ENCODE measurements around the gene PRRT4.

The PRRT4 gene

DNA sequence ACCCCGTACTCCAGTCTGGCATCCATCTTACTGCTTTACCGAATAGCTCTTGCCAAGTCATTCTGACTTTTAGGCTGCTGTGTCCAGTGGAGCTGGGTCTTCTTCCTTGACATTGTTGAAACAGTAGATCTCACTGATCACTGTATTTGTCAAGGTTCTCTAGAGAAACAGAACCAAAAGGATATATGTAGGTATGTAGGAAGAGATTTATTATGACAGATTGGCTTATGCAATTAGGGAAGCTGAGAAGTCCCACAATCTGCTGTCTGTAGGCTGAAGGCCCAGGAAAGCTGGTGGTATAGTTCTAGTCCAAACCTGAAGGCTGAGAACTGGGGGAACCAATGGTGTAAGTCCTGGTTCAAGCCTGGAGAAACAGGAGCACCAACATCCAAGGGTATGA is 12.1 kb upstream of the PRRT4 start:
- no peak for DNase-seq (ENCODE audit: low read depth)
- TF ChIP-seq, protein P1, sequence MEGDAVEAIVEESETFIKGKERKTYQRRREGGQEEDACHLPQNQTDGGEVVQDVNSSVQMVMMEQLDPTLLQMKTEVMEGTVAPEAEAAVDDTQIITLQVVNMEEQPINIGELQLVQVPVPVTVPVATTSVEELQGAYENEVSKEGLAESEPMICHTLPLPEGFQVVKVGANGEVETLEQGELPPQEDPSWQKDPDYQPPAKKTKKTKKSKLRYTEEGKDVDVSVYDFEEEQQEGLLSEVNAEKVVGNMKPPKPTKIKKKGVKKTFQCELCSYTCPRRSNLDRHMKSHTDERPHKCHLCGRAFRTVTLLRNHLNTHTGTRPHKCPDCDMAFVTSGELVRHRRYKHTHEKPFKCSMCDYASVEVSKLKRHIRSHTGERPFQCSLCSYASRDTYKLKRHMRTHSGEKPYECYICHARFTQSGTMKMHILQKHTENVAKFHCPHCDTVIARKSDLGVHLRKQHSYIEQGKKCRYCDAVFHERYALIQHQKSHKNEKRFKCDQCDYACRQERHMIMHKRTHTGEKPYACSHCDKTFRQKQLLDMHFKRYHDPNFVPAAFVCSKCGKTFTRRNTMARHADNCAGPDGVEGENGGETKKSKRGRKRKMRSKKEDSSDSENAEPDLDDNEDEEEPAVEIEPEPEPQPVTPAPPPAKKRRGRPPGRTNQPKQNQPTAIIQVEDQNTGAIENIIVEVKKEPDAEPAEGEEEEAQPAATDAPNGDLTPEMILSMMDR (IDR thresholded peaks at IDR 0.05; ENCODE audit: low read length, missing control alignments), result no peak
- no peak overlapping the region for H3K4me3 ChIP-seq (replicated peaks; ENCODE audit: low read depth, low read length)

DNA sequence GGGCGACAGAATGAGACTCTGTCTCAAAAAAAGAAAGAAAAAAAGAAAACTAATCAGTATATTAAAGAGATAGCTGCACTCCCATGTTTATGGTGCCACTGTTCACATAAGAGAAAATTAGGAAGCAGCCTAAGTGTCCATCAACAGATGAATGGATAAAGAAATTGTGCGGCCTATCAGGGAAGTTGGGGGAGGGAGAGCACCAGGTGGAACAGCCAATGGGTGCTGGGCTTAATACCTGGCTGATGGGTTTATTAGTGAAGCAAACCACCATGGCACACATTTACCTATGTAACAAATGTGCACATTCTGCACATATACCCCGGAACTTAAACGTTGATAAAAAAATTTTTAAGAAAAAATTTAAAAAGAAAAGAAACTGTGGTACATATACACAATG is 9.0 kb upstream of the PRRT4 start:
- no peak overlapping the region for H3K4me3 ChIP-seq (replicated peaks; ENCODE audit: low read depth, low read length)
- no peak for DNase-seq (ENCODE audit: low read depth)
- TF ChIP-seq, protein P1 (IDR thresholded peaks at IDR 0.05; ENCODE audit: low read length, missing control alignments), result no peak

DNA sequence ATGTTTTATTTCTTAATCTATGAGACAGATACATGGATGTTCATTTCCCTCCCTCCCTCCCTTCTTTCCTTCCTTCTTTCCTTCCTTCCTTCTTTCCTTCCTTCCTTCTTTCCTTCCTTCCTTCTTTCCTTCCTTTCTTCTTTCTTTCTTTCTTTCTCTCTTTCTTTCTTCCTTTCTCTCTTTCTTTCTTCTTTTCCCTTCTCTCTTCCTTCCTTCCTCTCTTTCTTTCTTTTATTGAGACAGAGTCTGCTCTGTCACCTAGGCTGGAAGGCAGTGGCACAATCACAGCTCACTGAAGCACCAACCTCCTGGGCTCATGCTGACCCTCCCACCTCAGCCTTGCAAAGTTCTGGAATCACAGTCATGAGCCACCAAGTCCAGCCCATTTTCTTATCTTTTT is 5.5 kb upstream of the PRRT4 start:
- TF ChIP-seq, protein P1 (IDR thresholded peaks at IDR 0.05; ENCODE audit: low read length, missing control alignments), result no peak
- DNase-seq (ENCODE audit: low read depth), result no peak
- H3K4me3 ChIP-seq (replicated peaks; ENCODE audit: low read depth, low read length), result no peak overlapping the region

DNA sequence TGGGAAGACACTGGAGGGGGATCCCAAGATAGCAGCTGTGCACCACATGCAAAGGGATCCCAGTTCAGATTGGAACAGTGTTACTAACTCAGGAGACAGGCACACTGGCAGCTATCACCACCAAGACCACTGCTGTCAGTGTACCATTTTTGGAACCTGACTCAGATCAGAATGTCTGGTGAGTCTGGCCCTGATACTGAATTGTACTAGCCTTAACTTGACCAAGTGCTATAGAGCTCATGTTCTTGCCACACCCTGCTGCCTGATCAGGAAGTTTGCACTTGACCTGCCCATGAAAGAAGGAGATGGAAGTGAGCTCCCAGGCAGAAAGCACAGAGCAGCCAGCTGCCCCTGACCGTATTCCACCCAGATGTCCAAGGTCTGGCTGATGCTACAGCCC is 4.8 kb upstream of the PRRT4 start:
- H3K4me3 ChIP-seq (replicated peaks; ENCODE audit: low read depth, low read length), result no peak overlapping the region
- TF ChIP-seq, protein P1 (IDR thresholded peaks at IDR 0.05; ENCODE audit: low read length, missing control alignments), result no peak
- no peak for DNase-seq (ENCODE audit: low read depth)

DNA sequence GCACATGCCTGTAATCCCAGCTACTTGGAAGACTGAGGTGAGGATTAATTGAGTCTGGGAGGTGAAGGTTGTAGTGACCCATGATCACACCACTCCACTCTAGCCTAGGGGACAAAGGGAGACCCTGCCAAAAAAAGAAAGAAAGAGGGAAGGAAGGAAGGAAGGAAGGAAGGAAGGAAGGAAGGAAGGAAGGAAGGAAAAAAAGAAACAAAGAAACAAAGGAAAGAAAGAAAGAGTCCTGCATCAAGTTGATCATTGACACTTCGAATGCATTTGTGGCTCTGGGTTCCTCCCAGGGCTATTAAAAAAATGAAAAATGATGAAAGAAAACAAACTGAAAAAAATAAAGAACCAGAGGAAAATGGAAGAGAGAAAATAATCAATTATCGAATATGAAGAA is 3.9 kb upstream of the PRRT4 start:
- H3K4me3 ChIP-seq (replicated peaks; ENCODE audit: low read depth, low read length), result no peak overlapping the region
- TF ChIP-seq, protein P1 (IDR thresholded peaks at IDR 0.05; ENCODE audit: low read length, missing control alignments), result no peak
- no peak for DNase-seq (ENCODE audit: low read depth)

DNA sequence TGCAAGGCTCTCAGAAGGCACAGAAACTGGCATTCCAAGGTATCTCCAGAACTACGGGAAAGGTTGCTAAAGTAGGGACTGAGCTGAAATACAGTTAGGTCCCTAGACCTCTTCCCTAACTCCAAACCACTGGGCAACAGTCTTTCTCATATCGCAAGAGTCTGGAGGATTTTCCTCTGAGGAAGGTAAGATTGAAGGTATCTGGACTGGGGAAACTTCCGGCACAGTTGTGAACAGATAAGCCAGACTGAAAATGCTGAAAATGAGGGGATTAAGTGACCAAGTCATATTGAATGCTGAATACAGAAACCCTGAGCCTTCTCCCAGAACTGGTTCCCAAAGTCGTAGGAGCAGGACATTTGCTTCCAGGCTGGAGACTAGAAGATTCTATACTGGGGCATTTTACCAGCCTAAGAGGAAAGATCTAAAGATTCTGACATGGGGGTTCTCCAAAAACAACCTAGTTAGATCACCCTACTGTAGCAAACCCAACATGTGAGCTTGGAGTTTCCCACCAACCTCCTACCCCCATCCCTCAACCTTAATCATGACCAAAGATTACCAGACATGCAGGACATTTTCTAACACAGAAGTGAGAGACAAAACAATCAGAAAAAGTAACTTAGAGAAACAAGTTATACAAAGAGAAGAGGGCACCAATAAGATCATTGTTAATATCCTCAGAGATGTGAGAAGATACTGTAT is 2.8 kb upstream of the PRRT4 start:
- TF ChIP-seq, protein P1 (IDR thresholded peaks at IDR 0.05; ENCODE audit: low read length, missing control alignments), result no peak
- H3K4me3 ChIP-seq (replicated peaks; ENCODE audit: low read depth, low read length), result no peak overlapping the region
- DNase-seq (ENCODE audit: low read depth), result no peak

DNA sequence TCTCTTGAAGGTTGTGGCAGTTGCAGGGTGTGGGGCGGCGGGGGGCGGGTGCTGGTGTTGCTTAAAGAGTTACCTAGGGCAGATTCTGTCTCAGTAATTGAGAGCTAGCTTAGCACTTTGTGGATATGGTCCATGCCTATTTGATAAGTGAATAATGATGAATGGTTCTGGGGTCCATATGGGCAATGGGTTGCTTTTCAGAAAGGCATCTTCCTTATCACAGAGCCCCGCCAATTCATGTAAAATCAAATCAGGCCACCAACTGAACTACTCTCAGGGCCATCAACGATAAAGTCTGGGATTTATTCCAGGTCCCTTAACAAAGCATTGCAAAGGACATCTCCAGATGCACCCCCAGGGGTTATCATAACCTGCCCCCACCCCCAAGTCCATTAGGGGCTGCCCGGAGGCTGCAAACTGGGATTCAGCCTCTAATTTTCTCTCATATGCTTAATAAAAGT is 1.8 kb upstream of the PRRT4 start:
- TF ChIP-seq, protein P1 (IDR thresholded peaks at IDR 0.05; ENCODE audit: low read length, missing control alignments), result no peak
- DNase-seq (ENCODE audit: low read depth), result no peak
- H3K4me3 ChIP-seq (replicated peaks; ENCODE audit: low read depth, low read length), result no peak overlapping the region
